Esophagus muscularis mucosa (tissue), 4 donors: ENCODE measurements around the gene ZP2. TPM values are rescaled to one million over a fixed set of nuclear protein-coding genes. Genes with fewer than 3 reads are reported as not detected.

ENCODE experiments used
- DNase-seq: peaks from one replicate; pipeline ENCODE4 v3.0.0-alpha.2; 2017; ENCODE audit errors: extremely low spot score
- H3K27ac ChIP-seq, 4 donors: fragments of 200-600 bp; sonication (generic); replicated peaks in 1 of 4; 1 replicate in 3 of 4; 2 replicates in 1 of 4; pipeline ENCODE4 v1.5.1; 2016 to 2019; ENCODE audit warnings: mild to moderate bottlenecking in 1 of 4
- H3K27me3 ChIP-seq, 4 donors: fragments of 200-600 bp; sonication (generic); one replicate each; pipeline versions ENCODE4 v1.5.1 to v1.6.0; 2016 to 2019
- H3K36me3 ChIP-seq, 4 donors: fragments of 200-600 bp; sonication (generic); one replicate each; pipeline ENCODE4 v1.5.1; 2016 to 2019
- H3K4me1 ChIP-seq, 4 donors: fragments of 200-600 bp; sonication (generic); one replicate each; pipeline ENCODE4 v1.5.1; 2016 to 2019
- H3K4me3 ChIP-seq, 4 donors: fragments of 200-600 bp; sonication (generic); 1 replicate in 2 of 4; 2 replicates in 2 of 4; pipeline ENCODE4 v1.5.1; 2016 to 2019; ENCODE audit warnings: mild to moderate bottlenecking in 4 of 4, moderate library complexity in 1 of 4
- H3K9me3 ChIP-seq, 4 donors: fragments of 200-600 bp; sonication (generic); 1 replicate in 3 of 4; 2 replicates in 1 of 4; pipeline ENCODE4 v1.5.1; 2016 to 2019
- EP300 ChIP-seq: sonication (generic); formaldehyde crosslinking; IDR thresholded peaks from one replicate; pipeline ENCODE4 v1.6.1; 2017; ENCODE audit warnings: antibody characterized with exemption
- POLR2A ChIP-seq: fragments of 450-650 bp; IDR thresholded peaks from one replicate; pipeline ENCODE4 v1.6.1; 2017; ENCODE audit warnings: antibody characterized with exemption, moderate library complexity, mild to moderate bottlenecking, low read depth
- POLR2AphosphoS5 ChIP-seq, 2 donors: sonication (generic); formaldehyde crosslinking; IDR thresholded peaks; one replicate each; pipeline ENCODE4 v1.6.1; 2017; ENCODE audit warnings: antibody characterized with exemption in 2 of 2
- WGBS: methylation state at CpG from one replicate; pipeline ENCODE4 v1.1.5; 2018; 5-methylcytosine and 5-hydroxymethylcytosine counted together
- intact Hi-C: fragments of 100-400 bp; cut with DNase I; formaldehyde crosslinking; loops from one replicate; pipeline ENCODE4 v1.15.1; 2023
- total RNA-seq, 4 donors: library from RNA; depleted of rRNA; stranded (reverse); fragments of >200 nt; gene quantifications; one replicate each; pipeline versions ENCODE4 v1.1.0 to v1.2.1, GENCODE V29; 2016
- TF ChIP-seq, protein P1 (sequence below), 3 experiments: fragments of 200-600 bp in 2 of 3; fragments of 450-650 bp in 1 of 3; sonication (generic) in 2 of 3; IDR thresholded peaks; one replicate each; pipeline ENCODE4 v1.5.1; 2017 to 2019; ENCODE audit warnings: antibody characterized with exemption in 3 of 3, mild to moderate bottlenecking in 2 of 3, moderate library complexity in 1 of 3

The ZP2 gene
- total RNA-seq, 4 donors from 2014 or later = not detected

- Histone ChIP-seq H3K27me3 (no peaks in the 10 kb centered on the region), H3K4me3 (no peak overlapping the region), H3K36me3 (peaks cover 13 to 24% (median 19%) of the 10 kb centered on the region in 4 donors), H3K4me1 (peaks cover 0 to 9% (median 7%) of the 10 kb centered on the region in 4 donors), H3K9me3 (no peaks in the 10 kb centered on the region), H3K27ac (no peak overlapping the region)
- TF ChIP-seq EP300 (no peak), POLR2AphosphoS5 (IDR thresholded peaks at IDR 0.05) (no peak), POLR2A (no peak)
- TF ChIP-seq, protein P1, sequence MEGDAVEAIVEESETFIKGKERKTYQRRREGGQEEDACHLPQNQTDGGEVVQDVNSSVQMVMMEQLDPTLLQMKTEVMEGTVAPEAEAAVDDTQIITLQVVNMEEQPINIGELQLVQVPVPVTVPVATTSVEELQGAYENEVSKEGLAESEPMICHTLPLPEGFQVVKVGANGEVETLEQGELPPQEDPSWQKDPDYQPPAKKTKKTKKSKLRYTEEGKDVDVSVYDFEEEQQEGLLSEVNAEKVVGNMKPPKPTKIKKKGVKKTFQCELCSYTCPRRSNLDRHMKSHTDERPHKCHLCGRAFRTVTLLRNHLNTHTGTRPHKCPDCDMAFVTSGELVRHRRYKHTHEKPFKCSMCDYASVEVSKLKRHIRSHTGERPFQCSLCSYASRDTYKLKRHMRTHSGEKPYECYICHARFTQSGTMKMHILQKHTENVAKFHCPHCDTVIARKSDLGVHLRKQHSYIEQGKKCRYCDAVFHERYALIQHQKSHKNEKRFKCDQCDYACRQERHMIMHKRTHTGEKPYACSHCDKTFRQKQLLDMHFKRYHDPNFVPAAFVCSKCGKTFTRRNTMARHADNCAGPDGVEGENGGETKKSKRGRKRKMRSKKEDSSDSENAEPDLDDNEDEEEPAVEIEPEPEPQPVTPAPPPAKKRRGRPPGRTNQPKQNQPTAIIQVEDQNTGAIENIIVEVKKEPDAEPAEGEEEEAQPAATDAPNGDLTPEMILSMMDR (IDR thresholded peaks at IDR 0.05) = no peak
- DNase-seq = no peak
- intact Hi-C loops = loop anchor here (5.0 to 10.0 kb wide), 2 partner anchors 92 to 369 kb away; partner anchors contain the start of gene CRYM
- 89% methylated on average over 12 of the region's 12 CpGs for WGBS
These were observed 25.6 kb downstream of the ZP2 start for GRCh38 chr16:21185659-21186325.

DNA sequence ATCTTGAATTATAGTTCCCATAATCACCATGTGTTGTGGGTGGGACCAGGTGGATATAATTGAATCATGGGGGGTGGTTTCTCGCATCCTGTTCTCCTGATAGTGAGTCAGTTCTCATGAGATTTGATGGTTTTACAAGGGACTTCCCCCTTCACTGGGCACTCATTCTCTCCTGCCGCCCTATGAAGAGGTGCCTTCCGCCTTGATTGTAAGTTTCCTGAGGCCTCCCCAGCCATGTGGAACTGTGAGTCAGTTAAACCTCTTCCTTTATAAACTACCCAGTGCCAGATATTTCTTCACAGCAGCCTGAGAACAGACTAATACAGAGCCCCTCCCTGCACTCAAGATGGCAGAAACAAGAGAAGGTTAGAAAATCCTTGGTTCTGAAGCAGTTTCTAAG, 26.5 kb downstream of the ZP2 start:
- WGBS = 100% methylated on average over 3 of the region's 3 CpGs
- Histone ChIP-seq H3K27ac (no peak overlapping the region), H3K36me3 (peaks cover 20 to 33% (median 28%) of the 10 kb centered on the region in 4 donors), H3K9me3 (no peaks in the 10 kb centered on the region), H3K4me1 (peaks cover 0 to 9% (median 7%) of the 10 kb centered on the region in 4 donors), H3K4me3 (no peak overlapping the region), H3K27me3 (no peaks in the 10 kb centered on the region)
- DNase-seq = no peak
- no peak for TF ChIP-seq POLR2A
- TF ChIP-seq, protein P1 (IDR thresholded peaks at IDR 0.05) = no peak
- no peak for TF ChIP-seq EP300
- no peak for TF ChIP-seq POLR2AphosphoS5 (IDR thresholded peaks at IDR 0.05)
- intact Hi-C loops = loop anchor here (5.0 to 10.0 kb wide), 2 partner anchors 92 to 370 kb away; partner anchors contain the start of gene CRYM

GRCh38 chr16:21183995-21184394, 27.4 kb downstream of the ZP2 start:
- peaks cover 0 to 9% (median 7%) of the 10 kb centered on the region in 4 donors for H3K4me1 ChIP-seq
- WGBS = 83% methylated on average over 3 of the region's 3 CpGs
- TF ChIP-seq, protein P1 (IDR thresholded peaks at IDR 0.05) = no peak
- TF ChIP-seq EP300 (no peak), POLR2AphosphoS5 (IDR thresholded peaks at IDR 0.05) (no peak), POLR2A (no peak)
- no peak for DNase-seq
- intact Hi-C loops = loop anchor here (10.0 kb wide), 1 partner anchor 371 kb away; no protein-coding TSS in a partner anchor
- no peak overlapping the region for H3K4me3 ChIP-seq
- no peaks in the 10 kb centered on the region for H3K27me3 ChIP-seq
- H3K36me3 ChIP-seq = peaks cover 29 to 42% (median 37%) of the 10 kb centered on the region in 4 donors
- H3K9me3 ChIP-seq = no peaks in the 10 kb centered on the region
- no peak overlapping the region for H3K27ac ChIP-seq

DNA sequence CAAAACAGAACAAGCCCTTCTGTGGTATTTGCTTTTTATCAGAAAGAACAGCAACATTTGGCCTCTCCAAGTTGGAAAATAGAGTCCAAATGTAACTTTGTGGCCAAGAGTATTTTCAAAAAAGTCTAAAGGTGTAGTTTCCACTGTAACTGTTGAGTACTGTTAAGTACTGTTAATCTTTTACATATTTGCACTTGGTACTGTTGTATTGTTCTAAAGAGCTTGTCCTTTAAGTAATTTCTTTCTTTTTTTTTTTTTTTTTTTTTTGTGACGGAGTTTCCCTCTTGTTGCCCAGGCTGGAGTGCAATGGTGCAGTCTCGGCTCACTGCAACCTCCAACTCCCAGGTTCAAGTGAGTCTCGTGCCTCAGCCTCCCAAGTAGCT, 31.4 kb downstream of the ZP2 start:
- Histone ChIP-seq H3K27ac (no peak overlapping the region), H3K9me3 (no peaks in the 10 kb centered on the region), H3K27me3 (no peaks in the 10 kb centered on the region), H3K4me3 (no peak overlapping the region), H3K4me1 (no peaks in the 10 kb centered on the region), H3K36me3 (peaks cover 55 to 81% (median 73%) of the 10 kb centered on the region in 4 donors)
- 86% methylated on average over 3 of the region's 3 CpGs for WGBS
- intact Hi-C loops = loop anchor here (10.0 kb wide), 1 partner anchor 375 kb away; no protein-coding TSS in a partner anchor
- DNase-seq = no peak
- TF ChIP-seq POLR2AphosphoS5 (IDR thresholded peaks at IDR 0.05) = no peak
- no peak for TF ChIP-seq EP300
- TF ChIP-seq POLR2A = no peak
- TF ChIP-seq, protein P1 (IDR thresholded peaks at IDR 0.05) = no peak
